K562 (cell line): ENCODE results near the gene CHORDC1. TPM values are rescaled to one million over a fixed set of nuclear protein-coding genes. Genes with fewer than 3 reads are reported as not detected.

ENCODE experiments used
- ATAC-seq: fragments of 200-7000 bp; cut with Tn5 transposase; 3 replicates; pipeline ENCODE4 v1.9.1; 2020; ENCODE audit warnings: moderate library complexity
- BruUV-seq: library from RNA; stranded (reverse); fragments of 400-500 nt; replicated peaks from 2 replicates; lab custom pipeline; 2021; lab: Mats Ljungman, UMichigan
- CTCF ChIA-PET: fragments of 300-600 bp; formaldehyde crosslinking; extraction: SDS; loops from one replicate; lab custom pipeline; 2021; ENCODE audit warnings: low intra/inter-chr PET ratio; lab: Yijun Ruan, JAX
- POLR2A ChIA-PET: fragments of 300-600, 350-650 bp; sonication (Branson Sonifier 250); formaldehyde crosslinking; extraction: SDS; loops from one replicate; lab custom pipeline; 2021; ENCODE audit warnings: antibody characterized with exemption, inconsistent platforms; lab: Yijun Ruan, JAX
- DNase-seq, 4 experiments: peaks; one replicate each; pipeline versions ENCODE4 v3.0.0 to v3.0.0-alpha.2; 2011 to 2018; ENCODE audit warnings: low spot score in 3 of 4, mixed read lengths in 3 of 4; ENCODE audit errors: extremely low read depth in 1 of 4
- FAIRE-seq: peaks from 2 replicates; lab custom pipeline; 2011; peaks lifted over from hg19 to GRCh38; lab: Jason Lieb, UNC
- H2AFZ ChIP-seq: 2 replicates; pipeline ENCODE4 v1.6.0; 2011; ENCODE audit warnings: low read depth, low read length, control low read depth, inconsistent platforms
- H3K27ac ChIP-seq: fragments of 200-600 bp; 3 replicates; pipeline ENCODE4 v1.8.0; 2011; ENCODE audit warnings: low read depth, mild to moderate bottlenecking, control low read depth, inconsistent platforms, low read length, moderate library complexity, mixed read lengths; ENCODE audit errors: extremely low read depth
- H3K27me3 ChIP-seq, 2 experiments: fragments of 300-600 bp in 1 of 2; 2 replicates in 1 of 2; 3 replicates in 1 of 2; pipeline versions ENCODE4 v1.6.0 to v1.8.0; 2011; ENCODE audit warnings: inconsistent platforms in 2 of 2, low read length in 2 of 2, mild to moderate bottlenecking in 1 of 2, mixed read lengths in 1 of 2, moderate library complexity in 1 of 2; ENCODE audit not compliant: control insufficient read depth in 2 of 2, insufficient read depth in 2 of 2
- H3K36me3 ChIP-seq: fragments of 300-600 bp; 3 replicates; pipeline ENCODE4 v1.8.0; 2011; ENCODE audit warnings: mild to moderate bottlenecking, low read length, inconsistent platforms; ENCODE audit not compliant: control insufficient read depth, insufficient read depth
- H3K4me1 ChIP-seq, 2 experiments: fragments of 200-600 bp in 1 of 2; replicated peaks in 1 of 2; 2 replicates in 1 of 2; 3 replicates in 1 of 2; pipeline versions ENCODE4 v1.5.1 to v1.8.0; 2011; ENCODE audit warnings: inconsistent platforms in 2 of 2, low read length in 2 of 2, mild to moderate bottlenecking in 1 of 2, mixed read lengths in 1 of 2, moderate library complexity in 1 of 2; ENCODE audit not compliant: control insufficient read depth in 2 of 2, insufficient read depth in 2 of 2
- H3K4me2 ChIP-seq: 2 replicates; pipeline ENCODE4 v1.6.1; 2011; ENCODE audit warnings: low read length, control low read depth, inconsistent platforms, mixed read lengths; ENCODE audit not compliant: insufficient read depth
- H3K4me3 ChIP-seq: fragments of 200-600 bp; sonication (generic), shearing (Covaris generic); 2 replicates; pipeline ENCODE4 v1.5.1; 2016; ENCODE audit warnings: control low read depth, inconsistent platforms
- H3K79me2 ChIP-seq: fragments of 200-600 bp; 3 replicates; pipeline ENCODE4 v1.8.0; 2011; ENCODE audit warnings: low read length, inconsistent platforms; ENCODE audit not compliant: control insufficient read depth, insufficient read depth
- H3K9ac ChIP-seq, 2 experiments: 2 replicates each; pipeline versions ENCODE4 v1.6.0 to v1.6.1; 2011; ENCODE audit warnings: low read depth in 2 of 2, low read length in 2 of 2, control low read depth in 1 of 2, inconsistent platforms in 1 of 2, mild to moderate bottlenecking in 1 of 2, mixed read lengths in 1 of 2; ENCODE audit not compliant: insufficient read depth in 1 of 2
- H3K9me1 ChIP-seq: one replicate; pipeline ENCODE4 v1.6.0; 2011; ENCODE audit warnings: inconsistent platforms, mild to moderate bottlenecking, low read length, moderate library complexity; ENCODE audit not compliant: control insufficient read depth, insufficient read depth
- H3K9me3 ChIP-seq: replicated peaks from 2 replicates; pipeline ENCODE4 v1.5.1; 2011; ENCODE audit warnings: low read depth, low read length, inconsistent platforms; ENCODE audit not compliant: control insufficient read depth, insufficient read depth
- H4K20me1 ChIP-seq: replicated peaks from 2 replicates; pipeline ENCODE4 v1.6.1; 2011; ENCODE audit warnings: low read length, inconsistent platforms, mixed read lengths; ENCODE audit not compliant: control insufficient read depth, insufficient read depth
- GATAD2B ChIP-seq: fragments of 450-650 bp; IDR thresholded peaks from 2 replicates; pipeline ENCODE4 v1.6.1; 2017; ENCODE audit warnings: mild to moderate bottlenecking, borderline replicate concordance
- MCM2 ChIP-seq: fragments of 450-650 bp; IDR thresholded peaks from 2 replicates; pipeline ENCODE4 v1.6.1; 2017; ENCODE audit warnings: low read depth, mild to moderate bottlenecking
- SIN3A ChIP-seq, 2 experiments: fragments of 150-350 bp in 1 of 2; IDR thresholded peaks; 2 replicates each; pipeline ENCODE4 v1.6.1; 2011 to 2016; ENCODE audit warnings: borderline replicate concordance in 2 of 2, low read depth in 2 of 2, low read length in 2 of 2, mild to moderate bottlenecking in 2 of 2, moderate library complexity in 2 of 2; ENCODE audit not compliant: control insufficient read depth in 1 of 2
- SLC30A9 ChIP-seq: fragments of 250-450 bp; sonication (Bioruptor Pico); IDR thresholded peaks from 2 replicates; pipeline ENCODE4 v1.8.0; 2022; ENCODE audit warnings: mild to moderate bottlenecking, moderate library complexity
- ZNF561 ChIP-seq: fragments of 450-650 bp; formaldehyde crosslinking; conservative IDR thresholded peaks from 2 replicates; pipeline ENCODE4 v1.4.0; 2020; ENCODE audit warnings: mild to moderate bottlenecking, moderate library complexity
- WGBS: fragments of 100-300 bp; shearing (Covaris generic); methylation state at CpG from one replicate; pipeline ENCODE4 v1.1.6; 2016; ENCODE audit warnings: low coverage, mixed read lengths; ENCODE audit not compliant: insufficient coverage; ENCODE audit errors: missing lambda C conversion rate; 5-methylcytosine and 5-hydroxymethylcytosine counted together
- in situ Hi-C: fragments of 300-500 bp; cut with MboI; formaldehyde crosslinking; loops from 4 replicates; pipeline ENCODE4 v1.15.0; 2018; ENCODE audit warnings: inconsistent platforms, mixed read lengths
- intact Hi-C: fragments of 100-400 bp; cut with micrococcal nuclease; formaldehyde crosslinking; loops from 2 replicates; pipeline ENCODE4 v1.14.2; 2022
- polyA plus RNA-seq, 8 experiments: library from polyadenylated mRNA; depleted of rRNA in 4 of 8; stranded (reverse) in 5 of 8; unstranded in 3 of 8; fragments of >200 nt; fragmentation: Nextera tagmentation in 2 of 8; fragmentation: Illumina TruSeq in 1 of 8; extraction: Ambion mirVana in 2 of 8; extraction: Trizol in 1 of 8; gene quantifications; 2 replicates each; pipeline versions ENCODE4 v1.2.1 to v1.2.3, GENCODE V29; 2011 to 2014; ENCODE audit warnings: inconsistent platforms in 1 of 8, missing spikeins in 1 of 8
- total RNA-seq, 7 experiments: library from RNA; depleted of rRNA in 6 of 7; stranded (reverse); fragments of >200 nt in 6 of 7; fragmentation: Illumina TruSeq in 2 of 7; extraction: Trizol in 2 of 7; gene quantifications; 2 replicates each; pipeline versions ENCODE4 v1.2.1 to v1.2.3, GENCODE V29; 2011 to 2021; ENCODE audit warnings: low replicate concordance in 1 of 7
- TF ChIP-seq, protein P1 (sequence below): IDR thresholded peaks from 2 replicates; pipeline ENCODE4 v1.6.1; 2014; ENCODE audit warnings: antibody characterized with exemption

Gene CHORDC1
- total and polyA plus RNA-seq, 9 of the 15 experiments (the other 6 are each of a cell fraction or from before 2014, with no cell fraction given): 68.7 to 148 (median 112) TPM

DNA sequence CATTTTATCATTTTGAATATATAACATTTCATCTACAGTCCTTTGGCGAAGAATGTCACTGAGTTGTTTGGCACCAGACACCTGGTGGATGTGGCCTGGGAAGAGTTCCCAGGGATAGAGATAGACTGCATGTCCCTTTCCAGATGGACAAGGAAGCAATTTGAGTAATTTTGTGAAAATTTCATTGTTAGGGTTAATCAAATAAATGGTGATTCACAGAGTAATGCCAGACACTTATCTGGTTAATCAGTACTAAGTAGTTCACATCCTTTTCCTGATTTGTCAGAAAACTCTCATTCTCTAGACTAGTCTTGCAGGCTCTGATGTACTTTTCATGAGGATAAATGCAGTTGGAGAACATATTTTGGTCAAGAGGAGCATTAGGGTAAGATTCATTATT is 46.8 kb downstream of the CHORDC1 start:
- H3K9ac ChIP-seq: no peak overlapping the region
- WGBS: 0% methylated on average over 1 of the region's 1 CpG
- no peak overlapping the region for H3K4me3 ChIP-seq
- H3K4me2 ChIP-seq: no peak overlapping the region
- POLR2A ChIA-PET: interaction anchor here (1.0 kb wide), 1 partner anchor 9 kb away, joined by 3 read pairs; no protein-coding TSS in a partner anchor
- ATAC-seq: no peak
- DNase-seq: no peak
- in situ Hi-C loops (no loop called here), intact Hi-C loops (no loop called here)
- FAIRE-seq: no peak
- H4K20me1 ChIP-seq: no peaks in the 10 kb centered on the region
- CTCF ChIA-PET: no interaction called here
- H2AFZ ChIP-seq: no peak overlapping the region
- H3K9me3 ChIP-seq: no peaks in the 10 kb centered on the region
- no peaks in the 10 kb centered on the region for H3K36me3 ChIP-seq
- H3K27me3 ChIP-seq: no peaks in the 10 kb centered on the region
- H3K79me2 ChIP-seq: no peaks in the 10 kb centered on the region
- BruUV-seq: no TSS peak
- TF ChIP-seq MCM2 (no peak), ZNF561 (CRISPR knock-in tag) (no peak), SIN3A (IDR thresholded peaks at IDR 0.05; ENCODE audit: borderline replicate concordance in 2 of 2, control insufficient read depth in 1 of 2, low read depth in 2 of 2, low read length in 2 of 2) (no peak), SLC30A9 (no peak), GATAD2B (no peak)
- TF ChIP-seq, protein P1, sequence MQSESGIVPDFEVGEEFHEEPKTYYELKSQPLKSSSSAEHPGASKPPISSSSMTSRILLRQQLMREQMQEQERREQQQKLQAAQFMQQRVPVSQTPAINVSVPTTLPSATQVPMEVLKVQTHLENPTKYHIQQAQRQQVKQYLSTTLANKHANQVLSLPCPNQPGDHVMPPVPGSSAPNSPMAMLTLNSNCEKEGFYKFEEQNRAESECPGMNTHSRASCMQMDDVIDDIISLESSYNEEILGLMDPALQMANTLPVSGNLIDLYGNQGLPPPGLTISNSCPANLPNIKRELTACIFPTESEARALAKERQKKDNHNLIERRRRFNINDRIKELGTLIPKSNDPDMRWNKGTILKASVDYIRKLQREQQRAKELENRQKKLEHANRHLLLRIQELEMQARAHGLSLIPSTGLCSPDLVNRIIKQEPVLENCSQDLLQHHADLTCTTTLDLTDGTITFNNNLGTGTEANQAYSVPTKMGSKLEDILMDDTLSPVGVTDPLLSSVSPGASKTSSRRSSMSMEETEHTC: no peak
- no peaks in the 10 kb centered on the region for H3K9me1 ChIP-seq
- H3K27ac ChIP-seq: no peak overlapping the region
- no peaks in the 10 kb centered on the region for H3K4me1 ChIP-seq
